ENCODE data around the gene SLC2A13.

GRCh38 chr12:40101747-40102146 lies 4.1 kb downstream of the SLC2A13 start:
- TF ChIP-seq CTCF (IDR thresholded peaks at IDR 0.05; ENCODE audit: low read depth, low read length) (no peak), POLR2A (IDR thresholded peaks at IDR 0.05; ENCODE audit: extremely low read depth, insufficient read length) (no peak)

Measured in NB4 (cell line).